K562 (cell line): Measurements from ENCODE around the gene COL1A1. TPM values are rescaled to one million over a fixed set of nuclear protein-coding genes. Genes with fewer than 3 reads are reported as not detected.

Experiments
- ATAC-seq: fragments of 200-7000 bp; cut with Tn5 transposase; 3 replicates; pipeline ENCODE4 v1.9.1; 2020; ENCODE audit warnings: moderate library complexity
- BruUV-seq: library from RNA; stranded (reverse); fragments of 400-500 nt; replicated peaks from 2 replicates; lab custom pipeline; 2021; lab: Mats Ljungman, UMichigan
- CTCF ChIA-PET: fragments of 300-600 bp; formaldehyde crosslinking; extraction: SDS; loops from one replicate; lab custom pipeline; 2021; ENCODE audit warnings: low intra/inter-chr PET ratio; lab: Yijun Ruan, JAX
- POLR2A ChIA-PET: fragments of 300-600, 350-650 bp; sonication (Branson Sonifier 250); formaldehyde crosslinking; extraction: SDS; loops from one replicate; lab custom pipeline; 2021; ENCODE audit warnings: antibody characterized with exemption, inconsistent platforms; lab: Yijun Ruan, JAX
- DNase-seq, 4 experiments: peaks; one replicate each; pipeline versions ENCODE4 v3.0.0 to v3.0.0-alpha.2; 2011 to 2018; ENCODE audit warnings: low spot score in 3 of 4, mixed read lengths in 3 of 4; ENCODE audit errors: extremely low read depth in 1 of 4
- FAIRE-seq: peaks from 2 replicates; lab custom pipeline; 2011; peaks lifted over from hg19 to GRCh38; lab: Jason Lieb, UNC
- H2AFZ ChIP-seq: 2 replicates; pipeline ENCODE4 v1.6.0; 2011; ENCODE audit warnings: low read depth, low read length, control low read depth, inconsistent platforms
- H3K27ac ChIP-seq: fragments of 200-600 bp; 3 replicates; pipeline ENCODE4 v1.8.0; 2011; ENCODE audit warnings: low read depth, mild to moderate bottlenecking, control low read depth, inconsistent platforms, low read length, moderate library complexity, mixed read lengths; ENCODE audit errors: extremely low read depth
- H3K27me3 ChIP-seq, 2 experiments: fragments of 300-600 bp in 1 of 2; 2 replicates in 1 of 2; 3 replicates in 1 of 2; pipeline versions ENCODE4 v1.6.0 to v1.8.0; 2011; ENCODE audit warnings: inconsistent platforms in 2 of 2, low read length in 2 of 2, mild to moderate bottlenecking in 1 of 2, mixed read lengths in 1 of 2, moderate library complexity in 1 of 2; ENCODE audit not compliant: control insufficient read depth in 2 of 2, insufficient read depth in 2 of 2
- H3K36me3 ChIP-seq: fragments of 300-600 bp; 3 replicates; pipeline ENCODE4 v1.8.0; 2011; ENCODE audit warnings: mild to moderate bottlenecking, low read length, inconsistent platforms; ENCODE audit not compliant: control insufficient read depth, insufficient read depth
- H3K4me1 ChIP-seq, 2 experiments: fragments of 200-600 bp in 1 of 2; replicated peaks in 1 of 2; 2 replicates in 1 of 2; 3 replicates in 1 of 2; pipeline versions ENCODE4 v1.5.1 to v1.8.0; 2011; ENCODE audit warnings: inconsistent platforms in 2 of 2, low read length in 2 of 2, mild to moderate bottlenecking in 1 of 2, mixed read lengths in 1 of 2, moderate library complexity in 1 of 2; ENCODE audit not compliant: control insufficient read depth in 2 of 2, insufficient read depth in 2 of 2
- H3K4me2 ChIP-seq: 2 replicates; pipeline ENCODE4 v1.6.1; 2011; ENCODE audit warnings: low read length, control low read depth, inconsistent platforms, mixed read lengths; ENCODE audit not compliant: insufficient read depth
- H3K4me3 ChIP-seq: fragments of 200-600 bp; sonication (generic), shearing (Covaris generic); 2 replicates; pipeline ENCODE4 v1.5.1; 2016; ENCODE audit warnings: control low read depth, inconsistent platforms
- H3K79me2 ChIP-seq: fragments of 200-600 bp; 3 replicates; pipeline ENCODE4 v1.8.0; 2011; ENCODE audit warnings: low read length, inconsistent platforms; ENCODE audit not compliant: control insufficient read depth, insufficient read depth
- H3K9ac ChIP-seq, 2 experiments: 2 replicates each; pipeline versions ENCODE4 v1.6.0 to v1.6.1; 2011; ENCODE audit warnings: low read depth in 2 of 2, low read length in 2 of 2, control low read depth in 1 of 2, inconsistent platforms in 1 of 2, mild to moderate bottlenecking in 1 of 2, mixed read lengths in 1 of 2; ENCODE audit not compliant: insufficient read depth in 1 of 2
- H3K9me1 ChIP-seq: one replicate; pipeline ENCODE4 v1.6.0; 2011; ENCODE audit warnings: inconsistent platforms, mild to moderate bottlenecking, low read length, moderate library complexity; ENCODE audit not compliant: control insufficient read depth, insufficient read depth
- H3K9me3 ChIP-seq: replicated peaks from 2 replicates; pipeline ENCODE4 v1.5.1; 2011; ENCODE audit warnings: low read depth, low read length, inconsistent platforms; ENCODE audit not compliant: control insufficient read depth, insufficient read depth
- H4K20me1 ChIP-seq: replicated peaks from 2 replicates; pipeline ENCODE4 v1.6.1; 2011; ENCODE audit warnings: low read length, inconsistent platforms, mixed read lengths; ENCODE audit not compliant: control insufficient read depth, insufficient read depth
- CBX1 ChIP-seq: sonication (generic); IDR thresholded peaks from 2 replicates; pipeline ENCODE4 v1.6.1; 2016; ENCODE audit warnings: antibody characterized with exemption, low read depth, mild to moderate bottlenecking
- CBX8 ChIP-seq: fragments of 200-600 bp; sonication (generic); IDR thresholded peaks from 2 replicates; pipeline ENCODE4 v1.6.1; 2012; ENCODE audit warnings: borderline replicate concordance, mixed run types, low read depth, mild to moderate bottlenecking, moderate library complexity, mixed read lengths, low read length, control low read depth, inconsistent platforms; ENCODE audit not compliant: poor library complexity, severe bottlenecking; ENCODE audit errors: extremely low read depth
- CHCHD3 ChIP-seq: fragments of 250-450 bp; sonication (Bioruptor Pico); IDR thresholded peaks from 2 replicates; pipeline ENCODE4 v2.1.2; 2022; ENCODE audit warnings: mild to moderate bottlenecking
- EWSR1 ChIP-seq: fragments of 450-650 bp; IDR thresholded peaks from 2 replicates; pipeline ENCODE4 v1.6.1; 2018; ENCODE audit warnings: borderline replicate concordance, mild to moderate bottlenecking, low read depth, moderate library complexity; ENCODE audit not compliant: partially characterized antibody
- JUN ChIP-seq, 2 experiments: sonication (generic) in 1 of 2; formaldehyde crosslinking in 1 of 2; IDR thresholded peaks; 2 replicates each; pipeline versions ENCODE4 v1.6.1 to v1.8.0; 2012 to 2022; ENCODE audit warnings: borderline replicate concordance in 2 of 2, mild to moderate bottlenecking in 2 of 2, improper control_type of control experiment in 1 of 2, low read depth in 1 of 2, low read length in 1 of 2, missing genetic modification reagents in 1 of 2
- KAT2B ChIP-seq: IDR thresholded peaks from one replicate; pipeline ENCODE4 v1.6.1; 2012; ENCODE audit warnings: low read depth, mild to moderate bottlenecking, control low read depth, inconsistent platforms, low read length, moderate library complexity
- MTA2 ChIP-seq: fragments of 450-650 bp; IDR thresholded peaks from 2 replicates; pipeline ENCODE4 v1.6.1; 2016; ENCODE audit warnings: low read depth
- NCOA2 ChIP-seq, 2 experiments: fragments of 450-650 bp; IDR thresholded peaks; 2 replicates each; pipeline ENCODE4 v1.6.1; 2018; ENCODE audit warnings: mild to moderate bottlenecking in 2 of 2, moderate library complexity in 1 of 2; ENCODE audit not compliant: partially characterized antibody in 2 of 2
- NFATC3 ChIP-seq: fragments of 450-650 bp; IDR thresholded peaks from 2 replicates; pipeline ENCODE4 v1.6.1; 2017; ENCODE audit warnings: mild to moderate bottlenecking
- POLR2AphosphoS2 ChIP-seq: IDR thresholded peaks from 2 replicates; pipeline ENCODE4 v1.6.1; 2012; ENCODE audit warnings: low read length, improper control_type of control experiment
- POLR2G ChIP-seq: fragments of 200-400 bp; formaldehyde crosslinking; IDR thresholded peaks from 2 replicates; pipeline ENCODE4 v1.6.1; 2017; ENCODE audit warnings: low read depth, mild to moderate bottlenecking, antibody characterized with exemption, low read length, moderate library complexity
- RBM14 ChIP-seq: fragments of 200-400 bp; formaldehyde crosslinking; IDR thresholded peaks from 2 replicates; pipeline ENCODE4 v1.6.1; 2018; ENCODE audit warnings: low read depth, mild to moderate bottlenecking, low read length, moderate library complexity, borderline replicate concordance; ENCODE audit not compliant: insufficient read depth
- RBM34 ChIP-seq: fragments of 200-400 bp; formaldehyde crosslinking; IDR thresholded peaks from 2 replicates; pipeline ENCODE4 v1.6.1; 2018; ENCODE audit warnings: low read length, borderline replicate concordance; ENCODE audit not compliant: insufficient read depth
- SLC30A9 ChIP-seq: fragments of 250-450 bp; sonication (Bioruptor Pico); IDR thresholded peaks from 2 replicates; pipeline ENCODE4 v1.8.0; 2022; ENCODE audit warnings: mild to moderate bottlenecking, moderate library complexity
- STAT5B ChIP-seq: fragments of 250-450 bp; sonication (Bioruptor Pico); IDR thresholded peaks from 2 replicates; pipeline ENCODE4 v1.8.0; 2021; ENCODE audit warnings: mild to moderate bottlenecking, inconsistent platforms
- UBTF ChIP-seq, 2 experiments: IDR thresholded peaks; 2 replicates each; pipeline ENCODE4 v1.6.1; 2012; ENCODE audit warnings: improper control_type of control experiment in 2 of 2, low read depth in 2 of 2, low read length in 2 of 2, borderline replicate concordance in 1 of 2
- ZFPM2 ChIP-seq: fragments of 250-450 bp; sonication (Bioruptor Pico); IDR thresholded peaks from 2 replicates; pipeline ENCODE4 v1.5.1; 2022; ENCODE audit warnings: mild to moderate bottlenecking
- ZNF57 ChIP-seq: fragments of 450-650 bp; formaldehyde crosslinking; IDR thresholded peaks from 2 replicates; pipeline ENCODE4 v1.4.0; 2020; ENCODE audit warnings: mild to moderate bottlenecking, moderate library complexity
- WGBS: fragments of 100-300 bp; shearing (Covaris generic); methylation state at CpG from one replicate; pipeline ENCODE4 v1.1.6; 2016; ENCODE audit warnings: low coverage, mixed read lengths; ENCODE audit not compliant: insufficient coverage; ENCODE audit errors: missing lambda C conversion rate; 5-methylcytosine and 5-hydroxymethylcytosine counted together
- in situ Hi-C: fragments of 300-500 bp; cut with MboI; formaldehyde crosslinking; loops from 4 replicates; pipeline ENCODE4 v1.15.0; 2018; ENCODE audit warnings: inconsistent platforms, mixed read lengths
- intact Hi-C: fragments of 100-400 bp; cut with micrococcal nuclease; formaldehyde crosslinking; loops from 2 replicates; pipeline ENCODE4 v1.14.2; 2022
- polyA plus RNA-seq, 8 experiments: library from polyadenylated mRNA; depleted of rRNA in 4 of 8; stranded (reverse) in 5 of 8; unstranded in 3 of 8; fragments of >200 nt; fragmentation: Nextera tagmentation in 2 of 8; fragmentation: Illumina TruSeq in 1 of 8; extraction: Ambion mirVana in 2 of 8; extraction: Trizol in 1 of 8; gene quantifications; 2 replicates each; pipeline versions ENCODE4 v1.2.1 to v1.2.3, GENCODE V29; 2011 to 2014; ENCODE audit warnings: inconsistent platforms in 1 of 8, missing spikeins in 1 of 8
- total RNA-seq, 7 experiments: library from RNA; depleted of rRNA in 6 of 7; stranded (reverse); fragments of >200 nt in 6 of 7; fragmentation: Illumina TruSeq in 2 of 7; extraction: Trizol in 2 of 7; gene quantifications; 2 replicates each; pipeline versions ENCODE4 v1.2.1 to v1.2.3, GENCODE V29; 2011 to 2021; ENCODE audit warnings: low replicate concordance in 1 of 7

The COL1A1 gene
- total and polyA plus RNA-seq, 9 of the 15 experiments (the other 6 are each of a cell fraction or from before 2014, with no cell fraction given) = 0.04 to 3.4 (median 0.18) TPM

- CTCF ChIA-PET = interaction anchor here (0.6 kb wide), 1 partner anchor 81 kb away, joined by 3 read pairs; no protein-coding TSS in a partner anchor
- TF ChIP-seq NFATC3 (no peak), KAT2B (no peak), SLC30A9 (CRISPR knock-in tag) (no peak), POLR2G (no peak), CBX8 (no peak), ZNF57 (CRISPR knock-in tag) (no peak), JUN (IDR thresholded peaks at IDR 0.05; ENCODE audit: borderline replicate concordance, low read depth, low read length) (no peak), JUN (CRISPR knock-in tag; IDR thresholded peaks at IDR 0.05; ENCODE audit: borderline replicate concordance) (no peak), POLR2AphosphoS2 (no peak), STAT5B (CRISPR knock-in tag) (no peak), RBM14 (no peak), ZFPM2 (CRISPR knock-in tag) (no peak), UBTF (IDR thresholded peaks at IDR 0.05; ENCODE audit: borderline replicate concordance in 1 of 2, low read depth in 2 of 2, low read length in 2 of 2) (no peak), CHCHD3 (CRISPR knock-in tag) (no peak), EWSR1 (no peak), CBX1 (no peak), MTA2 (no peak), RBM34 (no peak), NCOA2 (IDR thresholded peaks at IDR 0.05; ENCODE audit: partially characterized antibody in 2 of 2) (no peak)
These were observed 12.4 kb downstream of the COL1A1 start for GRCh38 chr17:50188921-50189549.

More at GRCh38 chr17:50188921-50189549, 12.4 kb downstream of the COL1A1 start:
- BruUV-seq = no TSS peak
- Histone ChIP-seq H3K27me3 (peaks cover 62 to 91% of the 10 kb centered on the region in 2 experiments), H3K79me2 (no peaks in the 10 kb centered on the region), H3K9ac (no peak overlapping the region), H3K36me3 (no peaks in the 10 kb centered on the region), H2AFZ (no peak overlapping the region), H4K20me1 (no peaks in the 10 kb centered on the region; the same call in 1 of the 2 replicates), H3K9me3 (no peaks in the 10 kb centered on the region), H3K4me1 (peaks cover 2 to 12% of the 10 kb centered on the region in 2 experiments; a peak in 4 of 5 replicates), H3K4me3 (no peak overlapping the region), H3K9me1 (no peaks in the 10 kb centered on the region), H3K4me2 (no peak overlapping the region), H3K27ac (no peak overlapping the region)
- DNase-seq (no peak), FAIRE-seq (no peak), ATAC-seq (no peak)
- WGBS = 2% methylated on average over 11 of the region's 11 CpGs
- intact Hi-C loops = no loop called here
- in situ Hi-C loops = no loop called here
- POLR2A ChIA-PET = interaction anchor here (0.5 kb wide), 1 partner anchor 46 kb away, joined by 4 read pairs; no protein-coding TSS in a partner anchor
